GM19468 (cell line): ENCODE data around the gene DDRGK1.
"Not testable (repeated sequence)": the region's sequence is repeated elsewhere in the genome, so short reads cannot be mapped to it uniquely, and the experiment has no call there.

Experiments used
- ATAC-seq: cut with Tn5 transposase; IDR thresholded peaks from one replicate; pipeline ENCODE4 v1.9.1; 2021; ENCODE audit warnings: mild to moderate bottlenecking, moderate library complexity, moderate number of reproducible peaks; ENCODE audit not compliant: unreplicated experiment; ENCODE audit errors: extremely low read depth

The DDRGK1 gene

GRCh38 chr20:3221398-3222226, 17.1 kb upstream of the DDRGK1 start:
- no peak for ATAC-seq

- ATAC-seq = no peak
These were observed 14.0 kb upstream of the DDRGK1 start for GRCh38 chr20:3218307-3218988.

- ATAC-seq = not testable (repeated sequence)
These were observed 11.0 kb upstream of the DDRGK1 start for GRCh38 chr20:3215359-3215917.

- no peak for ATAC-seq
These were observed 8.7 kb upstream of the DDRGK1 start for GRCh38 chr20:3213226-3213625.

- ATAC-seq = no peak
These were observed 5.9 kb upstream of the DDRGK1 start for GRCh38 chr20:3210346-3210745.

- ATAC-seq = no peak
These were observed 5.5 kb upstream of the DDRGK1 start for GRCh38 chr20:3209946-3210317.

- ATAC-seq = no peak
These were observed 4.9 kb upstream of the DDRGK1 start, which contains the start of gene ITPA for GRCh38 chr20:3209257-3209945. ITPA (plus strand) TSS chr20:3209498; CDS start chr20:3209552, 54 bp downstream.

- no peak for ATAC-seq
These were observed 4.3 kb upstream of the DDRGK1 start for GRCh38 chr20:3208786-3209256.

- ATAC-seq = no peak
These were observed 963 bp downstream of the DDRGK1 start for GRCh38 chr20:3203315-3204123.

GRCh38 chr20:3202965-3203314, 1.5 kb downstream of the DDRGK1 start:
- no peak for ATAC-seq

- no peak for ATAC-seq
These were observed 4.3 kb downstream of the DDRGK1 start for GRCh38 chr20:3199976-3200755.

GRCh38 chr20:3199206-3199605, 5.3 kb downstream of the DDRGK1 start:
- no peak for ATAC-seq

GRCh38 chr20:3195590-3196237, 8.8 kb downstream of the DDRGK1 start:
- ATAC-seq = no peak

GRCh38 chr20:3194617-3195280, 9.7 kb downstream of the DDRGK1 start:
- ATAC-seq = no peak

- ATAC-seq = no peak
These were observed 10.5 kb downstream of the DDRGK1 start for GRCh38 chr20:3193806-3194616.

GRCh38 chr20:3192226-3193015, 12.1 kb downstream of the DDRGK1 start:
- no peak for ATAC-seq
